ENCODE results near the gene COL4A2.

- TF ChIP-seq EZH2phosphoT487 (IDR thresholded peaks at IDR 0.05; ENCODE audit: insufficient read depth, low read depth), result no peak
- no peak for TF ChIP-seq EZH2 (IDR thresholded peaks at IDR 0.05; ENCODE audit: insufficient read depth, poor library complexity, severe bottlenecking)
These were observed 62.3 kb downstream of the COL4A2 start for GRCh38 chr13:110369400-110369799.
